NK-92 treated with Interleukin-12 subunit alpha and Interleukin-12 subunit beta, amount 100 ng/mL, for 24 hours (cell line): Measurements from ENCODE around the gene MLH3.

Experiments used
- DNase-seq: peaks from one replicate; lab custom pipeline; 2025; lab: John Stamatoyannopoulos, UW

Gene MLH3

GRCh38 chr14:75066691-75067090 lies 15.4 kb upstream of the MLH3 start:
- no peak for DNase-seq

GRCh38 chr14:75064205-75064567 lies 12.9 kb upstream of the MLH3 start:
- DNase-seq: no peak

- DNase-seq: peak; percentile 87
These were observed 12.4 kb upstream of the MLH3 start, which contains the start of gene ACYP1 for GRCh38 chr14:75063491-75064204. Gene ACYP1 (minus strand): TSS chr14:75064024. CDS start chr14:75063553, 471 bp downstream.

- DNase-seq: no peak
These were observed 11.7 kb upstream of the MLH3 start for GRCh38 chr14:75063013-75063412.

GRCh38 chr14:75060420-75060819 lies 9.2 kb upstream of the MLH3 start:
- DNase-seq: no peak

- no peak for DNase-seq
These were observed 8.4 kb upstream of the MLH3 start for GRCh38 chr14:75059642-75060041.

GRCh38 chr14:75054421-75054820 lies 3.2 kb upstream of the MLH3 start:
- no peak for DNase-seq

GRCh38 chr14:75053396-75054291 lies 2.4 kb upstream of the MLH3 start:
- DNase-seq: no peak

- no peak for DNase-seq
These were observed 261 bp upstream of the MLH3 start for GRCh38 chr14:75051556-75051899.

GRCh38 chr14:75049731-75050201 lies 1.5 kb downstream of the MLH3 start:
- no peak for DNase-seq

GRCh38 chr14:75049136-75049535 lies 2.1 kb downstream of the MLH3 start:
- DNase-seq: no peak

- DNase-seq: no peak
These were observed 3.2 kb downstream of the MLH3 start for GRCh38 chr14:75048101-75048500.

GRCh38 chr14:75047506-75047905 lies 3.8 kb downstream of the MLH3 start:
- no peak for DNase-seq

GRCh38 chr14:75046899-75047298 lies 4.4 kb downstream of the MLH3 start:
- no peak for DNase-seq

- DNase-seq: no peak
These were observed 5.0 kb downstream of the MLH3 start for GRCh38 chr14:75046275-75046674.

- DNase-seq: no peak
These were observed 6.5 kb downstream of the MLH3 start for GRCh38 chr14:75044752-75045151.

GRCh38 chr14:75044322-75044721 lies 6.9 kb downstream of the MLH3 start:
- no peak for DNase-seq

GRCh38 chr14:75042035-75042434 lies 9.2 kb downstream of the MLH3 start:
- DNase-seq: no peak

GRCh38 chr14:75041613-75042012 lies 9.7 kb downstream of the MLH3 start:
- DNase-seq: no peak

GRCh38 chr14:75040959-75041358 lies 10.3 kb downstream of the MLH3 start:
- no peak for DNase-seq

- no peak for DNase-seq
These were observed 10.8 kb downstream of the MLH3 start for GRCh38 chr14:75040507-75040906.

GRCh38 chr14:75032939-75033338 lies 18.3 kb downstream of the MLH3 start:
- no peak for DNase-seq

GRCh38 chr14:75030147-75030546 lies 21.1 kb downstream of the MLH3 start:
- DNase-seq: no peak
